Neural progenitor cell (in vitro differentiated cells): ENCODE results near the gene C7orf25.

ENCODE experiments used
- CTCF ChIP-seq: fragments of 200-600 bp; sonication (generic); IDR thresholded peaks from 2 replicates; pipeline ENCODE4 v1.5.1; 2017; ENCODE audit warnings: antibody characterized with exemption, mild to moderate bottlenecking
- EZH2 ChIP-seq: fragments of 200-600 bp; sonication (generic); IDR thresholded peaks from 2 replicates; pipeline ENCODE4 v1.6.1; 2017; ENCODE audit warnings: antibody characterized with exemption, mild to moderate bottlenecking, moderate library complexity
- EZH2phosphoT487 ChIP-seq: fragments of 200-600 bp; sonication (generic); IDR thresholded peaks from 2 replicates; pipeline ENCODE4 v1.6.1; 2017; ENCODE audit warnings: antibody characterized with exemption

- no peak for TF ChIP-seq CTCF
- no peak for TF ChIP-seq EZH2
- TF ChIP-seq EZH2phosphoT487: no peak
These were observed 13.8 kb upstream of the C7orf25 start for GRCh38 chr7:42925630-42926029.
